ENCODE results near the gene FMO2.

GRCh38 chr1:171206978-171207355 is 21.9 kb downstream of the FMO2 start:
- TF ChIP-seq CTCF (IDR thresholded peaks at IDR 0.05 in 4 of 5, conservative IDR thresholded peaks at IDR 0.05 in 1 of 5): no peak
- no peak for TF ChIP-seq POLR2A (IDR thresholded peaks at IDR 0.05)

All from gastrocnemius medialis (tissue), 4 donors.